BLaER1 (cell line): Measurements from ENCODE around the gene DMXL1.

Experiments used
- H3K27ac ChIP-seq: shearing (Covaris generic); formaldehyde crosslinking; 2 replicates; pipeline ENCODE4 v1.8.1; 2022
- H3K27me3 ChIP-seq: shearing (Covaris generic); formaldehyde crosslinking; 2 replicates; pipeline ENCODE4 v1.8.1; 2022
- H3K36me3 ChIP-seq: shearing (Covaris generic); formaldehyde crosslinking; 2 replicates; pipeline ENCODE4 v1.8.1; 2022
- H3K4me1 ChIP-seq: shearing (Covaris generic); formaldehyde crosslinking; 2 replicates; pipeline ENCODE4 v1.8.1; 2022
- H3K4me2 ChIP-seq: shearing (Covaris generic); formaldehyde crosslinking; 2 replicates; pipeline ENCODE4 v1.8.1; 2022
- H3K4me3 ChIP-seq: shearing (Covaris generic); formaldehyde crosslinking; 2 replicates; pipeline ENCODE4 v1.8.1; 2022
- H3K9ac ChIP-seq: shearing (Covaris generic); formaldehyde crosslinking; 2 replicates; pipeline ENCODE4 v1.8.1; 2022
- H3K9me3 ChIP-seq: shearing (Covaris generic); formaldehyde crosslinking; 2 replicates; pipeline ENCODE4 v1.8.1; 2022
- H4K20me1 ChIP-seq: shearing (Covaris generic); formaldehyde crosslinking; 2 replicates; pipeline ENCODE4 v1.8.1; 2022
- Cebpa-rat ChIP-seq: shearing (Covaris generic); IDR thresholded peaks from 2 replicates; pipeline ENCODE4 v1.8.1; 2022

The DMXL1 gene

GRCh38 chr5:119264186-119264585 is 193.3 kb downstream of the DMXL1 start:
- Histone ChIP-seq H3K9ac (no peak overlapping the region), H3K4me2 (peak overlapping the region; percentile 33), H3K27me3 (no peaks in the 10 kb centered on the region), H3K4me1 (peaks cover 19% of the 10 kb centered on the region), H4K20me1 (no peaks in the 10 kb centered on the region), H3K9me3 (peaks cover 48% of the 10 kb centered on the region), H3K36me3 (0 out of 2 replicates have a peak, but pooled peaks cover 5% of the 10 kb centered on the region), H3K4me3 (no peak overlapping the region), H3K27ac (no peak overlapping the region)
- TF ChIP-seq Cebpa-rat, result no peak

- H3K9ac ChIP-seq, result peak overlapping the region; percentile 83
- H3K4me3 ChIP-seq, result peak overlapping the region; percentile 77
- peaks cover 18% of the 10 kb centered on the region for H3K9me3 ChIP-seq
- peaks cover 13% of the 10 kb centered on the region for H3K36me3 ChIP-seq
- H3K4me2 ChIP-seq, result peak overlapping the region; percentile 82
- peaks cover 56% of the 10 kb centered on the region for H3K4me1 ChIP-seq
- TF ChIP-seq Cebpa-rat, result no peak
- no peaks in the 10 kb centered on the region for H4K20me1 ChIP-seq
- H3K27ac ChIP-seq, result peak overlapping the region; percentile 73
- no peaks in the 10 kb centered on the region for H3K27me3 ChIP-seq
Measured at GRCh38 chr5:119267958-119268386, 197.1 kb downstream of the DMXL1 start.

GRCh38 chr5:119268387-119269060 is 197.6 kb downstream of the DMXL1 start:
- H3K27ac ChIP-seq, result peak overlapping the region; percentile 73

GRCh38 chr5:119269061-119269944 is 198.4 kb downstream of the DMXL1 start:
- H3K9me3 ChIP-seq, result peaks cover 8% of the 10 kb centered on the region; the same call in 1 of the 2 replicates
- H3K27ac ChIP-seq, result peak overlapping the region; percentile 73
- H3K4me1 ChIP-seq, result peaks cover 63% of the 10 kb centered on the region
- H4K20me1 ChIP-seq, result no peaks in the 10 kb centered on the region
- peak overlapping the region; percentile 77 for H3K4me3 ChIP-seq
- TF ChIP-seq Cebpa-rat, result no peak
- peak overlapping the region; percentile 82 for H3K4me2 ChIP-seq
- peaks cover 14% of the 10 kb centered on the region for H3K36me3 ChIP-seq
- H3K9ac ChIP-seq, result peak overlapping the region; percentile 83
- H3K27me3 ChIP-seq, result no peaks in the 10 kb centered on the region

More at GRCh38 chr5:119268387-119269060, 197.6 kb downstream of the DMXL1 start:
- peaks cover 13% of the 10 kb centered on the region for H3K36me3 ChIP-seq
- TF ChIP-seq Cebpa-rat, result no peak
- H3K9me3 ChIP-seq, result peaks cover 13% of the 10 kb centered on the region; the same call in 1 of the 2 replicates
- H3K4me1 ChIP-seq, result peaks cover 62% of the 10 kb centered on the region
- H3K4me3 ChIP-seq, result peak overlapping the region; percentile 77
- H4K20me1 ChIP-seq, result no peaks in the 10 kb centered on the region
- no peaks in the 10 kb centered on the region for H3K27me3 ChIP-seq
- peak overlapping the region; percentile 82 for H3K4me2 ChIP-seq
- H3K9ac ChIP-seq, result peak overlapping the region; percentile 83

GRCh38 chr5:119270121-119270565 is 199.3 kb downstream of the DMXL1 start:
- Histone ChIP-seq H3K9me3 (peaks cover 8% of the 10 kb centered on the region; the same call in 1 of the 2 replicates), H4K20me1 (no peaks in the 10 kb centered on the region), H3K4me3 (peak overlapping the region; percentile 77), H3K9ac (peak overlapping the region; percentile 83; the same call in 1 of the 2 replicates), H3K4me2 (peak overlapping the region; percentile 82), H3K36me3 (peaks cover 18% of the 10 kb centered on the region), H3K27ac (no peak overlapping the region; the same call in 1 of the 2 replicates), H3K27me3 (no peaks in the 10 kb centered on the region), H3K4me1 (peaks cover 66% of the 10 kb centered on the region)
- TF ChIP-seq Cebpa-rat, result no peak

GRCh38 chr5:119270960-119271757 is 200.3 kb downstream of the DMXL1 start:
- Histone ChIP-seq H4K20me1 (no peaks in the 10 kb centered on the region), H3K4me3 (no peak overlapping the region), H3K27ac (no peak overlapping the region), H3K27me3 (no peaks in the 10 kb centered on the region), H3K36me3 (peaks cover 18% of the 10 kb centered on the region), H3K9me3 (peaks cover 4% of the 10 kb centered on the region; the same call in 1 of the 2 replicates), H3K4me1 (peaks cover 76% of the 10 kb centered on the region), H3K4me2 (peak overlapping the region; percentile 82), H3K9ac (no peak overlapping the region)
- no peak for TF ChIP-seq Cebpa-rat

GRCh38 chr5:119271758-119272730 is 201.2 kb downstream of the DMXL1 start:
- H3K27me3 ChIP-seq, result no peaks in the 10 kb centered on the region
- H3K4me1 ChIP-seq, result peaks cover 82% of the 10 kb centered on the region
- no peak overlapping the region for H3K27ac ChIP-seq
- no peak overlapping the region for H3K9ac ChIP-seq
- H3K9me3 ChIP-seq, result peaks cover 4% of the 10 kb centered on the region; the same call in 1 of the 2 replicates
- TF ChIP-seq Cebpa-rat, result no peak
- H3K4me3 ChIP-seq, result no peak overlapping the region
- H3K4me2 ChIP-seq, result peak overlapping the region; percentile 82; the same call in 1 of the 2 replicates
- H4K20me1 ChIP-seq, result no peaks in the 10 kb centered on the region
- H3K36me3 ChIP-seq, result peaks cover 18% of the 10 kb centered on the region

- no peak for TF ChIP-seq Cebpa-rat
- Histone ChIP-seq H3K4me3 (no peak overlapping the region), H3K27ac (peak overlapping the region; percentile 7; the same call in 1 of the 2 replicates), H3K4me2 (peak overlapping the region; percentile 63), H3K9me3 (peaks cover 4% of the 10 kb centered on the region; the same call in 1 of the 2 replicates), H3K36me3 (peaks cover 25% of the 10 kb centered on the region), H3K9ac (peak overlapping the region; percentile 57), H3K27me3 (no peaks in the 10 kb centered on the region), H3K4me1 (peaks cover 74% of the 10 kb centered on the region), H4K20me1 (no peaks in the 10 kb centered on the region)
Measured at GRCh38 chr5:119273391-119273839, 202.5 kb downstream of the DMXL1 start.
